Effector CD4-positive, alpha-beta T cell (primary cell): ENCODE measurements around the gene RPS28.
"Not testable (repeated sequence)": the region's sequence is repeated elsewhere in the genome, so short reads cannot be mapped to it uniquely, and the experiment has no call there.

Experiments used
- DNase-seq: peaks from one replicate; pipeline ENCODE4 v3.0.0-alpha.2; 2020
- total RNA-seq: gene quantifications from one replicate; lab custom pipeline; 2026; lab: John Stamatoyannopoulos, UW

RPS28 gene
- 193 reads per million, percentile 92 among the genes with 10 or more reads in this experiment for total RNA-seq

DNA sequence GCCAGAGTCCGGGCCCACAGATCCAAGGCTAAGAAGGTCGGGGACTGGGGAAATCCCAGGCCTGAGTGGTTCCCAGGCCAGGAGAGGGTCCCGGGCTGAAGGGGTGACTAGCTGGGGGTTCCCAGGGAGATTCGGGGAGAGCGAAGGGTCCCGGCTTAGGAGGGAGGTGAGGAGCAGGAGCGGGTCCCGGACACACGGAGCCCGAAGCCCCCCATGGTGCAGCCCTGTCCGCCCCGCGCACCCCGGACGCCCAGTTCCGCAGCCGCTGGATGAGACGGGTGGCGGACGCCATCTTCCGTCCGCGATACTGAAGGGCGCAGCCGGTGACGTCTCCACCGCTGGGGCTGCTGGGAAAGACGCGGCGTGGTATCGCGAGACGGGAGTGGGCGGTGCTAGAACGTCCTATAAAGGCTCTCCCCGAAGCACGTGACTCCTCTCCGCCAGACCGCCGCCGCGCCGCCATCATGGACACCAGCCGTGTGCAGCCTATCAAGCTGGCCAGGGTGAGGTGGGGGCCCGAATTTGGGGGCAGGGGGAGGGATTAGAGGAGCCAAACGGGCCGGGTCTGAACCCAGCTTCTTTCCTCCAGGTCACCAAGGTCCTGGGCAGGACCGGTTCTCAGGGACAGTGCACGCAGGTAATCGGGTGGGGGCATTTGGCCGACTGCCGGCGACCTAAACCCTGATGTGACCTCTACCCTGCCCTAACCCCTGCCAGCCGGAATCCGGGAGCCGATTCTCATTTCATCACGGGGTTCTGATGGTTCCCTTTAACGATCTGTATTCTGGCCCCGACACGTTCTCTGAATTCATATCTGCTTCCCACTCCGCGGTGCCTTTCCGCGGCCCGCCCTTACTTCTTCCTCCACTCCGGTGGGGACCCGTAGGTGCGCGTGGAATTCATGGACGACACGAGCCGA, at the start of gene RPS28, which contains the start of gene NDUFA7:
TSS of gene RPS28 (plus strand) at position 430 of the 919 bp plus-strand sequence. CDS start at position 465, 35 bp downstream.
TSS of gene NDUFA7 (minus strand) at position 309 of the 919 bp plus-strand sequence. CDS start at position 292, 17 bp downstream.
- peak; percentile 96 for DNase-seq

DNA sequence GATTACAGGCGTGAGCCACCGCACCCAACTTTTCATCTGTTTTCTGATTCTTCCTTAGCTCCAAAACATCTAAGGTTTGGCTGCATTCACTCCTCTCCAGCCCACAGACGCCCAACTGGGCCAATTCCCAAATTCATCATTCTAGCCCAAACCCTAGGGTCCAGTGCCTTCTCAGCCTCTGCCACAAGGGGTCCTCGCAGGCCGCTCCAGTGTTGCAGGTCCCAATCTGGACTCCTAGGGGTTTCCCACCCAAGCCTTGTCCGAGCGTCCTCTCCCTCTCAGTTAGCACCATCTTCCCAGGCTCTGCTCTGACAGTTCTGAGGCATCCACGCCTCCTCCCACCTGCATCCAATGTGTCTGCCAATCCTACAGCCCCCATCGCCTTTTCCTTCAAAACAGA, 44.8 kb upstream of the RPS28 start:
- DNase-seq = not testable (repeated sequence)

DNA sequence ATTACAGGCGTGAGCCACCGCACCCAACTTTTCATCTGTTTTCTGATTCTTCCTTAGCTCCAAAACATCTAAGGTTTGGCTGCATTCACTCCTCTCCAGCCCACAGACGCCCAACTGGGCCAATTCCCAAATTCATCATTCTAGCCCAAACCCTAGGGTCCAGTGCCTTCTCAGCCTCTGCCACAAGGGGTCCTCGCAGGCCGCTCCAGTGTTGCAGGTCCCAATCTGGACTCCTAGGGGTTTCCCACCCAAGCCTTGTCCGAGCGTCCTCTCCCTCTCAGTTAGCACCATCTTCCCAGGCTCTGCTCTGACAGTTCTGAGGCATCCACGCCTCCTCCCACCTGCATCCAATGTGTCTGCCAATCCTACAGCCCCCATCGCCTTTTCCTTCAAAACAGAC, 30.0 kb upstream of the RPS28 start:
- not testable (repeated sequence) for DNase-seq

DNA sequence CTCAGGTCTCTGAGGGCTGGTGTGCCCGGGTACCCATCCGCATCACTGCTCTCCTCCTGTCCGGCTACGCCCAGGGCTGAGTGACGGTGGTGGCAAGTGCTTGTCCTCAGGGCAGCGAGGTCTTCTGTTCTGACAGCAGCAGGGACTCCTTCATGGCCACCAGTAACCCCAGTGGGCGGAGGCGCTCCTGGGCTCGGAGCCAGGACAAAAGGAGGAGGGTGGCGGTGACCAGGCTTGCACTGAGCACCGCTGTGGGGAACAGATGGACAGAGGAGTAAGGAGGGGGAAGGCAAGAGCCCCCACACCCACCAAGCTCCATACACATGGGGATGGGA, 19.0 kb upstream of the RPS28 start:
- DNase-seq = no peak

DNA sequence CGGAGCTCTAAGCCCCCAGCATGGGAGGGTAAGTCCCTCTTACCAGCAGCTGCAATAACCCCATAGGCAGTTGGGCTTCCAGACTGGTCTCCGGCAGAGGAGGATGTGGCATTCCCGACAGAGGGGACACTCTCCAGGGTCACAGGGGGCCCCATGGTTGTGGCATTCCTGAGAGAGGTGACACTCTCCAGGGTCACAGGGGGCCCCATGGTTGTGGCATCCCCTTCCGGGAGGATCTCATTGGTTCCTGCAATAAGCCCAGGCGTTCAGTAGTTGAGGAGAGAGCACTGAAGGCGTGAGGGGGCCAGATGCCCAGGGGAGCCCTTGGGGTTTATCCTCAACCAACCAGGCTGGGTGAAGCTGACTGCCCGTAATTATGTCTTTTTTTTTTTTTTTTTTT, 18.6 kb upstream of the RPS28 start:
- DNase-seq = no peak

GRCh38 chr19:8304841-8305621, 16.3 kb upstream of the RPS28 start:
- no peak for DNase-seq

DNA sequence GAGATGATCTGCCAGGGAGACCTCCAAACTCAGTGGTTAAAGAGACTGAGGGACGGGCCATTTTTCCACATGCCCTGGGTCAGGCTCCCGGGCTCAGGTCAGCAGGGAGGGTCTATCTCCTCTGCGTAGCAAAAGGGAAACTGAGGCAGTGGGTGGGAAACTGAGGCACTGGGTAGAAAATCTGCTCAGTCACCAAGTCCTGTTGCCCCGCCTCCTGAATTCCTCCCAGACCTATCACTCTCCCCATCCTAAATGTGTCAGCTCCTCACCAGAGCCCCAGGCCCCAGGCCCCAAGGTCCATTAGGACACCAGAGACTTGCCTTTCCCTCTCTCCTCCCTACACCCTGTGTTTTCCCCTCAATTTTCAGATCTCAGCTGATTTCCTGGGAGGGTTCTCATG, 15.5 kb upstream of the RPS28 start:
- DNase-seq = no peak

- no peak for DNase-seq
Measured at GRCh38 chr19:8306235-8307054, 14.9 kb upstream of the RPS28 start.

DNA sequence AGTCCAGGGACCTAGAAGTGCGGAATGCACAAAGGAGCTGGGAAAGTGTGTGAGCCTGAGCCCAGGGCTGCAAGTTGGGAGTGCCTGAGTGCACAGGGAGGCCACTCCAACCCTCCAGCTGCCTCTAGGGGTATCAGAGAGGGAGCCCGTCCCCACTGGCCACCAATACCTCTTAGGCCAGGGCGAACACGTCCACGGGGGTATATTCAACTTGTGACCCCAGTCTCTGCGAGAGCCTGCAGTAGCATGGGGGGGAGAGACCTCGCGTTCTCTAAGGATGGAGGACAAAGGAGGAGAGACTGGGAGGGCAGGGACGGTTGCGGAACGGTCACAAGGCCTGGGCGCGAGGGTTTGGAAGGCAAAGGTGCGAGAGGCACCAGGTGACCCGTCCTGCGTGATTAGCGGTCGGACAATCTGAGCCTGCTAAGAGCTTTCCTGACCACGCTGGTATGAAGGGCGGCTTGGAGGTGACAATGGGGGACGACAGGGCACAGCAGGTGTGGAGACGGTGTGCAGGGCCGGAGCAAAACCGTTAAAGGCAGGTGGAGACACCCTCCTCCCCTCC, 13.8 kb upstream of the RPS28 start:
- no peak for DNase-seq

DNA sequence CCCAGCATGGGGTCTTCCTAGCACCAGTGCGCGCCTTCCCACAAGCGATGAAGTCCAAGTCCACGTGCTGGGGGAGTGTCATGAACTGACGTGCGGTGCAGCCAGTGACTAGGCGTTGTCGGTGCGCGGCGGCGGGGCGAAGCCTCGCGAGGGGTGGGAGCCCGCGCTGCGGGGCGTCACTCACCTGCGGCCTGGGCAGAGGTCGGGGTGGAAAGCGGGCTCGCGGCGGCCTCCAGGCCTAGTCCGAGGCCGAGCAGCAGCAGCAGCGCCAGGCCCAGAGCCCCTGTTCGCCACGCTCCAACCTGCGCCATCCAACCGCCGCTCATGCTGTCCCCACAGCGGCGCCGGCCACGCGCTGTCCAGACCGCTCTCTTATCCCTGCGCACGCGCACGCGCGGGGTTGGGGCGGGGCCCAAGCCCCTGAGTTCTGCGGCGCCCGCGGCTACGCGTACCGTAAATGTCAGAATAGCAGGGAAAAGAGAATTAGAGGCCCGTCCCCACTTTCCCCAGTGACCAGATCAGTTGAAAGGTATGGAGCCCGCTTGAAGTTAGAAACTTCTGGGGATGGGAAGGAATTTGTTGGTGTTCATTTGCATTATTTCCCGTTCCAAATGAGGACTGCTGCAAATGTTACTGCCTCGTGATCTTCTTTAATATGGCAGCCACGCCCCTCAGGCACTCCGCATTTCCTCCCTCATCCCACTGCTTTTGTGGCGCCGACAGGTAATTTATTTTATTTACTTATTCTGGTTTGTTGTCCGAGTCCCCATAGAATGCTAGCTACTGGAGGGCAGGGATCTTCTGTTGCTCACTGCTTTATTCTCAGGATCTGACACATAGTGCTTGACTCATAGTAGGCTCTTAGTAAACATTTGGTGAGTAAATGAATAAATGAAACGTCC, 13.1 kb upstream of the RPS28 start, which contains the start of gene CD320:
TSS of gene CD320 (minus strand) at position 394 of the 902 bp plus-strand sequence. CDS start at position 326, 68 bp downstream.
- peak; percentile 81 for DNase-seq

GRCh38 chr19:8308891-8309291, 12.4 kb upstream of the RPS28 start:
- DNase-seq = no peak

DNA sequence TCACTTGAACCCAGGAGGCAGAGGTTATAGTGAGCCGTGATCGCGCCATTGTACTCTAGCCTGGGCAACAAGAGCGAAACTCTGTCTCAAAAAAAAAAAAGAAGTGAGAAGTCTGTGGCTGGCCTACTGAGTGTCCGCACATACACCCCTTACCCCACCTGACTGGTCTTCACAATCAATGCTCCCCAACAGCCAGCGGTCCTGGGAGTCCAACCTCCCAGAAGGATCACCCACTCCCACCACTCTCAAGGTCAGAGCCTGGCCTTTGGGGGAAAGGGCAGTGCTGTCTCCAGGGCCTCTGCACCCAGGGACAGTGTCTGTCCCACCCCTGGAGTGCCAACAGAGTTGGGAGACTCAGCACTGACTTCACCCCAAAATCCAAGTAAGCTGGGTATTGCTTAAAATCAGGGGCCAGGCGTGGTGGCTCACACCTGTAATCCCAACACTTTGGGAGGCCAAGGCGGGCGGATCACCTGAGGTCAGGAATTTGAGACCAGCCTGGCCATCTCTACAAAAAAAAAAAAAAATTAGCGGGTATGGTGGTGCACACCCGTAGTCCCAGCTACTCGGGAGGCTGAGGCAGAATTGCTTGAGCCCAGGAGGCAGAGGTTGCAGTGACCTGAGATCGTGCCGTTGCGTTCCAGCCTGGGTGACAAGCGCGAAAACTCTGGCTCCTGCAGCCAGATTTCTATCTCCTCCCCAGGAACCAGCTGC, 10.8 kb upstream of the RPS28 start:
- no peak for DNase-seq

GRCh38 chr19:8311461-8312260, 9.6 kb upstream of the RPS28 start:
- DNase-seq = no peak

GRCh38 chr19:8314981-8315640, 6.2 kb upstream of the RPS28 start:
- DNase-seq = not testable (repeated sequence)

- no peak for DNase-seq
Measured at GRCh38 chr19:8316351-8317125, 4.8 kb upstream of the RPS28 start.

DNA sequence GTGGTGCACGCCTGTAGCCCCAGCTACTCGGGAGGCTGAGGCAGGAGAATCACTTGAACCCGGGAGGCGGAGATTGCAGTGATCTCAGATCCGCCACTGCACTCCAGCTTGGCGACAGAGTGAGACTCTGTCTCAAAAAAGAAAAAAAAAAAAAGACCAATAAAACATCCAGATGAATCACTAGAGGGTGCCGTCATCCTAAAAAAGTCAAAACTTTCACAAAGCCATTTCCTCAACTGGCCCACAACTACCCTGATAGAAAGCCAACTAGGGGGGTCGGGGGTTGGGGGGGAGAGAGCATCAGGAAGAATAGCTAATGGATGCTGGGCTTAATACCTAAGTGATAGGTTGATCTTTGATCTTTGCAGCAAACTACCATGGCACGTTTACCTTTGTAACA, 2.5 kb upstream of the RPS28 start:
- not testable (repeated sequence) for DNase-seq

GRCh38 chr19:8319807-8320520, 1.3 kb upstream of the RPS28 start:
- DNase-seq = no peak
